GM23338 (cell line): ENCODE results near the gene BABAM1. TPM values are rescaled to one million over a fixed set of nuclear protein-coding genes. Genes with fewer than 3 reads are reported as not detected.

Experiments used
- ATAC-seq: fragments of 200-7000 bp; cut with Tn5 transposase; 3 replicates; pipeline ENCODE4 v1.9.1; 2020
- DNase-seq: peaks from one replicate; pipeline ENCODE4 v3.0.0-alpha.2; 2015; ENCODE audit warnings: low spot score
- H2AFZ ChIP-seq: fragments of 200-600 bp; sonication (generic); 2 replicates; pipeline ENCODE4 v1.8.0; 2016; ENCODE audit warnings: antibody characterized with exemption, mild to moderate bottlenecking, moderate library complexity
- H3F3A ChIP-seq: fragments of 200-600 bp; sonication (generic); replicated peaks from 2 replicates; pipeline ENCODE4 v1.8.0; 2017; ENCODE audit warnings: antibody characterized with exemption, mixed run types, low read depth
- H3K27ac ChIP-seq: fragments of 200-600 bp; sonication (generic); 2 replicates; pipeline ENCODE4 v1.6.1; 2016; ENCODE audit warnings: low read depth
- H3K27me3 ChIP-seq: fragments of 200-600 bp; sonication (generic); 2 replicates; pipeline ENCODE4 v1.8.0; 2016; ENCODE audit warnings: mild to moderate bottlenecking, mixed run types, moderate library complexity; ENCODE audit not compliant: insufficient read depth
- H3K36me3 ChIP-seq: fragments of 200-600 bp; sonication (generic); 2 replicates; pipeline ENCODE4 v1.8.0; 2016; ENCODE audit warnings: mild to moderate bottlenecking; ENCODE audit not compliant: insufficient read depth
- H3K4me1 ChIP-seq: fragments of 200-600 bp; sonication (generic); 2 replicates; pipeline ENCODE4 v1.8.0; 2016; ENCODE audit warnings: mild to moderate bottlenecking, moderate library complexity; ENCODE audit not compliant: insufficient read depth
- H3K4me2 ChIP-seq: fragments of 200-600 bp; sonication (generic); 2 replicates; pipeline ENCODE4 v1.7.1; 2017; ENCODE audit warnings: mixed run types
- H3K4me3 ChIP-seq: fragments of 200-600 bp; sonication (generic); 2 replicates; pipeline ENCODE4 v1.6.1; 2016; ENCODE audit warnings: mixed run types
- H3K79me2 ChIP-seq: fragments of 200-600 bp; sonication (generic); replicated peaks from 2 replicates; pipeline ENCODE4 v1.8.0; 2017; ENCODE audit warnings: mild to moderate bottlenecking; ENCODE audit not compliant: insufficient read depth
- H3K9me2 ChIP-seq: fragments of 200-600 bp; sonication (generic); 2 replicates; pipeline ENCODE4 v1.8.0; 2017; ENCODE audit not compliant: insufficient read depth
- H4K20me1 ChIP-seq: fragments of 200-600 bp; sonication (generic); replicated peaks from 2 replicates; pipeline ENCODE4 v1.8.0; 2017; ENCODE audit warnings: mild to moderate bottlenecking; ENCODE audit not compliant: insufficient read depth
- H3K27ac Mint-ChIP-seq: 2 replicates; pipeline ENCODE4 v1.8.0; 2020; ENCODE audit warnings: inconsistent platforms, mild to moderate bottlenecking, moderate library complexity, mixed read lengths
- H3K27me3 Mint-ChIP-seq: 3 replicates; pipeline ENCODE4 v1.8.0; 2022; ENCODE audit warnings: low read depth, mild to moderate bottlenecking, moderate library complexity, mixed read lengths, inconsistent platforms; ENCODE audit not compliant: insufficient read depth, poor library complexity
- H3K36me3 Mint-ChIP-seq: 3 replicates; pipeline ENCODE4 v1.8.0; 2021; ENCODE audit warnings: low read depth, mild to moderate bottlenecking, inconsistent platforms, moderate library complexity, mixed read lengths
- H3K4me1 Mint-ChIP-seq: 3 replicates; pipeline ENCODE4 v1.8.0; 2020; ENCODE audit warnings: mild to moderate bottlenecking, inconsistent platforms, mixed read lengths
- H3K4me3 Mint-ChIP-seq: 3 replicates; pipeline ENCODE4 v1.8.0; 2021; ENCODE audit warnings: moderate library complexity, mild to moderate bottlenecking, inconsistent platforms, mixed read lengths
- H3K9me3 Mint-ChIP-seq: 3 replicates; pipeline ENCODE4 v1.8.0; 2020; ENCODE audit warnings: moderate library complexity, mild to moderate bottlenecking, inconsistent platforms, mixed read lengths
- CREB1 ChIP-seq: fragments of 250-450 bp; sonication (Bioruptor Pico); IDR thresholded peaks from 2 replicates; pipeline ENCODE4 v1.5.0; 2020; ENCODE audit warnings: low read depth, mild to moderate bottlenecking, moderate library complexity
- CTCF ChIP-seq, 2 experiments: fragments of 200-600 bp in 1 of 2; sonication (generic) in 1 of 2; conservative IDR thresholded peaks; 2 replicates each; pipeline versions ENCODE4 v1.5.1 to v1.6.1; 2016 to 2017; ENCODE audit warnings: antibody characterized with exemption in 2 of 2, low read depth in 2 of 2, mild to moderate bottlenecking in 2 of 2, moderate library complexity in 1 of 2
- ETS1 ChIP-seq: IDR thresholded peaks from 2 replicates; pipeline ENCODE4 v1.6.1; 2016; ENCODE audit warnings: antibody characterized with exemption
- EZH2 ChIP-seq: fragments of 200-600 bp; sonication (generic); IDR thresholded peaks from one replicate; pipeline ENCODE4 v1.8.0; 2017; ENCODE audit warnings: antibody characterized with exemption, mild to moderate bottlenecking, low read depth; ENCODE audit not compliant: unreplicated experiment
- EZH2phosphoT487 ChIP-seq: fragments of 200-600 bp; sonication (generic); IDR thresholded peaks from one replicate; pipeline ENCODE4 v1.8.1; 2018; ENCODE audit warnings: antibody characterized with exemption; ENCODE audit not compliant: unreplicated experiment
- JUNB ChIP-seq: IDR thresholded peaks from one replicate; pipeline ENCODE4 v1.6.1; 2016; ENCODE audit warnings: antibody characterized with exemption; ENCODE audit not compliant: unreplicated experiment
- NANOG ChIP-seq: IDR thresholded peaks from 2 replicates; pipeline ENCODE4 v1.6.1; 2016; ENCODE audit warnings: antibody characterized with exemption, borderline replicate concordance
- POLR2AphosphoS5 ChIP-seq: IDR thresholded peaks from 2 replicates; pipeline ENCODE4 v1.6.1; 2016; ENCODE audit warnings: antibody characterized with exemption, low read depth
- REST ChIP-seq: IDR thresholded peaks from one replicate; pipeline ENCODE4 v1.6.1; 2018; ENCODE audit warnings: antibody characterized with exemption; ENCODE audit not compliant: unreplicated experiment
- STAT1 ChIP-seq: IDR thresholded peaks from one replicate; pipeline ENCODE4 v1.6.1; 2016; ENCODE audit warnings: antibody characterized with exemption; ENCODE audit not compliant: unreplicated experiment
- ZNF114 ChIP-seq: fragments of 250-450 bp; sonication (Bioruptor Pico); IDR thresholded peaks from 2 replicates; pipeline ENCODE4 v1.5.0; 2020; ENCODE audit warnings: mild to moderate bottlenecking, moderate library complexity
- ZNF331 ChIP-seq: fragments of 250-450 bp; sonication (Bioruptor Pico); IDR thresholded peaks from 2 replicates; pipeline ENCODE4 v1.5.0; 2020; ENCODE audit warnings: low read depth, mild to moderate bottlenecking, moderate library complexity
- ZNF462 ChIP-seq: fragments of 250-450 bp; sonication (Bioruptor Pico); IDR thresholded peaks from 2 replicates; pipeline ENCODE4 v1.5.0; 2020; ENCODE audit warnings: mild to moderate bottlenecking, moderate library complexity
- polyA plus RNA-seq: library from polyadenylated mRNA; unstranded; fragments of >200 nt; fragmentation: Nextera tagmentation; extraction: Ambion mirVana; gene quantifications from 2 replicates; pipeline ENCODE4 v1.2.1, GENCODE V29; 2016
- total RNA-seq: library from RNA; depleted of rRNA; stranded (reverse); fragments of >200 nt; shearing (Covaris generic); gene quantifications from 2 replicates; pipeline ENCODE4 v1.2.3, GENCODE V29; 2014

BABAM1 gene
- total and polyA plus RNA-seq, 2 experiments from 2014 or later, result 78.1 to 95.0 TPM

GRCh38 chr19:17246681-17247425 lies 20.4 kb upstream of the BABAM1 start:
- peaks cover 35% of the 10 kb centered on the region for H3K4me1 Mint-ChIP-seq
- peak overlapping the region; percentile 38; the same call in 1 of the 2 replicates for H2AFZ ChIP-seq
- peak overlapping the region; percentile 78 for H3K27ac Mint-ChIP-seq
- ATAC-seq, result peak; percentile 5
- H3K4me1 ChIP-seq, result peaks cover 36% of the 10 kb centered on the region
- TF ChIP-seq ETS1, result no peak
- TF ChIP-seq ZNF462, result no peak
- TF ChIP-seq POLR2AphosphoS5, result no peak
- no peak for TF ChIP-seq CTCF (conservative IDR thresholded peaks at IDR 0.05; ENCODE audit: low read depth in 2 of 2)
- TF ChIP-seq ZNF114, result no peak
- no peak for TF ChIP-seq NANOG
- TF ChIP-seq CREB1 (CRISPR knock-in tag), result no peak
- TF ChIP-seq REST, result no peak
- TF ChIP-seq EZH2, result no peak
- no peak for TF ChIP-seq STAT1
- TF ChIP-seq JUNB, result no peak
- no peak for TF ChIP-seq ZNF331 (CRISPR knock-in tag)
- no peak for TF ChIP-seq EZH2phosphoT487
- H3K4me2 ChIP-seq, result peak overlapping the region; percentile 78
- peaks cover 27% of the 10 kb centered on the region for H3K27me3 Mint-ChIP-seq
- no peaks in the 10 kb centered on the region for H3K36me3 ChIP-seq
- peaks cover 7% of the 10 kb centered on the region for H3K36me3 Mint-ChIP-seq
- peak; percentile 59 for DNase-seq
- H3K9me2 ChIP-seq, result no peaks in the 10 kb centered on the region
- peaks cover 33% of the 10 kb centered on the region for H3K79me2 ChIP-seq
- H3K4me3 Mint-ChIP-seq, result peak overlapping the region; percentile 85
- H3K27ac ChIP-seq, result peak overlapping the region; percentile 99
- no peaks in the 10 kb centered on the region for H3K27me3 ChIP-seq
- H3K9me3 Mint-ChIP-seq, result no peaks in the 10 kb centered on the region
- H3K4me3 ChIP-seq, result peak overlapping the region; percentile 75
- peaks cover 12% of the 10 kb centered on the region; the same call in 1 of the 2 replicates for H4K20me1 ChIP-seq
- peaks cover 33% of the 10 kb centered on the region for H3F3A ChIP-seq
